HCEC 1CT (cell line): ENCODE results near the gene JPH4.
"Not testable (repeated sequence)": the region's sequence is repeated elsewhere in the genome, so short reads cannot be mapped to it uniquely, and the experiment has no call there.

Experiments used
- DNase-seq: peaks from one replicate; pipeline ENCODE4 v3.0.0-alpha.2; 2017

Gene JPH4

DNA sequence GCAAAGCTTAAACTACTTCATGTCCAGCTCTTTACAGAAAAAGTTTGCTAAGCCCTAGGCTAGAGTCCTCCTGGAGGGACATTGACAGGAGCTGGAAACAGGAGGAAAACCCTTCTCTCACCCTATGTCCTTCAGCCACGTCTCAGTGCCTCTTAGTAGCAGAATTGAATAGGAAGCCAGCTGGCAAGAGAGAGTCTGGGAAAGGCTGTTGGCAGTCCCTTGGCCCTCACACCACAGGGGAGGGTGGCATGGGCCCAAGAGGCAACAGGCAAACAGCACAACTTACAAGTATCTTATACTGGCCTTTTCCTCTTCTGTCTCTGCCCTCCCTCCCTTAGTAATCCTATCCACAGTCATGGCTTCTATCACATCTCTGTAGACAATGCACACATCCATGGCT lies 29.9 kb upstream of the JPH4 start:
- DNase-seq: no peak

DNA sequence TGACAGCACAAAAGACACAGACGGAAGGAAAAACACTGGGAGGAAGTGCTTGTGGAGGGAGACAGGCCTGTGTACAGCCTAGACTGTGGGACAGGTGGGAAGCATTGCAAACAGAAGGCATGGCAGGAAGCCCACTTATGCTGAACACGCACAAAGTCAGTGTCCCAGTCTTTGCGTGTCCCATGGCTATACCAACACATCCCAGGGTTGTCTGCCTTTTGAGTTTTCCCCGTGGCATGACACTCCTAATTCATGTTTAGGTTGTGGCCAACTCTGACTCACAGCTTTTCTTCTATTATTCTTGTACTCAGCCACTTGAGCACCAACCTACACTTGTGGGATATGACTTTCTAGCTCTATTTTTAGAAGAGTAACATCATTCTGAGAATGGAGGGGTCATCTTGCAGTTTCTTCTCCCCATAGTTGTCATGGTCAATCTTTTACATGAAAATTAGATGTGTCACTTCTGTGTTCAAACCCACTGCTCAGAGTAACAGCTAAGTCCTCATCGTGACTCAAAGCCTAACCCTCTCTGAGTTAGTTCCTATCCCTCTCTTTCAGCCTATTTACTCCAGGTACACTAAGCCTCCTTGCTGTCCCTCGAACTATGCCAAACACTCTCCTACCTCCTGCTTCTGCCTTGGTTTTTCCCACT lies 27.5 kb upstream of the JPH4 start:
- no peak for DNase-seq

DNA sequence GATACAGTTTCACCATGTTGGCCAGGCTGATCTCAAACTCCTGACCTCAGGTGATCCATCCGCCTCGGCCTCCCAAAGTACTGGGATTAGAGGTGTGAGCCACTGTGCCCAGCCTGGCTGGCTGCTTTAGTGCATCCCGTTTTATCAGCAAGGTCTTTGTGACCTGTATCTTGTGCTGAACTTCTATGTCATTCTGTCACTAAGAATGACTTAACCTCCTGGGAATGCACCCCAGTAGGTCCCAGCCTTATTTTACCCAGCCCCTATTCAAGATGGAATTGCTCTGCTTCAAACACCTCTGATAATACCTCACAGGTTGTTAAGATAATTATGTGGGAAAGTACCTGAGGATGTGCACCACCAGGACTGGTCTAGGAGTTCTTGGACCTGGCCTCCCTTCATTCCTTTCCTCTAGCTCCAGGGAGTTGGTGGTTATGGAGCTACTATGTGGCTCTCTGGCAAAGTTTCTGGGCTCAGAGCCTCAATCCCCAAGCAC lies 26.1 kb upstream of the JPH4 start:
- no peak for DNase-seq

DNA sequence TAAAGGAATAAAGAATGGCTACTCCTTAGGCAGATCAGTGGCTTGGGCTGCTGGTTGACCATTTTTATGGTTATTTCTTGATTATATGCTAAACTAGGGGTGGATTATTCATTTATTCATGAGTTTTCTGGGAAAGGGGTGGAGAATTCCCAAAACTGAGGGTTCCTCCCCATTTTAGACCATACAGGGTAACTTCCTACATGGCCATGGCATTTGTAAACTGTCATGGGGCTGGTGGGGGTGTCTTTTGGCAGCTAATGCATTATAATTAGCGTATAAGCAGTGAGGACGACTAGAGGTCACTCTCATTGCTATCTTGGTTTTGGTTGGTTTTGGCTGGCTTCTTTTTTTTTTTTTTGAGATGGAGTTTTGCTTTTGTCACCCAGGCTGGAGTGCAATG lies 25.6 kb upstream of the JPH4 start:
- DNase-seq: no peak

DNA sequence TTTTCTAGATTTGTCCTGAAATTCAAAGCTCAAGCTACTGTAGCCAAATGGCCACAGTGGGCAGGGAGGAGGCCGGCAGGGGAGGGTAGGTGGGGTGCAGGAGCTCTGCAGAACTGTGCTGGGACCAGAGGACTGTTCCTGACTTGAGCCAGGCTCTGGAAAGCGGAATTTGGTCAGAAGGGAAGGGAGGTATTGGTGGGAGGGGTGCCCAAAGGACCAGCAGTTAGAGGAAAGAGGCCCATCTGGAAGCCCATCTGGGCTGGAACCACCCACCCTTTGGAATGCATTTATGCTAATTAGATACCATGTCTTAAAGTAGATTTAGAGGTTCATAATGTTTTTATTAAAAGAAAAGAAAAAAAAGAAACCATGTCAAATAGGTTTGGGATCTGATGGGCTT lies 24.5 kb upstream of the JPH4 start:
- DNase-seq: no peak

DNA sequence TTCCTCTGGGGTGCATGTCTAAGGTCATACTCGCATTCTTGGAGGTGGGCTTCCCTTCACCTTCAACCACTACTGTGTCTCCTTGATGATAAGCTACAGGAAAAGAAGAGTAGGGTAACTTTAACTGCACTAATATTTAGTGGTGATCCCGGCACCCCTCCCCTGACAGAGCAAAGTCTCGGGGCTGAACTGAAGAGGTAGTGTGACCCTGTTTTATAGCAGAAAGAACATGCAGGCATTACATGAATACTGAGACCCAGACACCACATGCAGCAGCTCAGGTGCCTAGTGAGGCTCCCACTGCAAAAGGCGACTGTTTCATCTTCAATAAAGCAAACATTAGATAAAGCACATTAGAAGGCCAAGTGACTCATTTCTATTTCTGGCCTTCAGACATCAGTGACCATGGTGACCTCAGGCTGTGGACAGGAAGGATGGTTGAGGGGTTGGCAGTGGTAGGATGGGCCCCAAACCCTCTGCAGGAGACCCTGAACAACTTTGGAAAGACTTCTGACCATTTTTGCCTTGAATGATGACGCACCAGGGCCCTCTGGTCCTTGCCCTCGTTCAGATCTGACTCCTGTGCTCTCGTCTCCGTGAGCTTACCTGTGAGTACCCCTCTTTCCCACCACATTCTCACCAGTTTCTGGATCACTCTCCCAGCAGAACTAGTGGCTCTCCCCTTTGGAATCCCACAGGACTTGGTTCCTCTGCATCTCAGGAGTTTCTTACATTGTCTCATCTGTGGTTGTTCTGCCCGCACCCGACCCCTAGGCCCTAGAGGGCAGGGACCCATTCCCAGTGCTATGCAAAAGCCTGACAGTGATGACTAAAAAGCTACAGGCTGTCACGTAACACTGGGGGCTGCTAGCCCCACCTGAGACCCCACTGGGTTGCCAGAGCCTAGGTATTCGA lies 23.8 kb upstream of the JPH4 start:
- DNase-seq: no peak

DNA sequence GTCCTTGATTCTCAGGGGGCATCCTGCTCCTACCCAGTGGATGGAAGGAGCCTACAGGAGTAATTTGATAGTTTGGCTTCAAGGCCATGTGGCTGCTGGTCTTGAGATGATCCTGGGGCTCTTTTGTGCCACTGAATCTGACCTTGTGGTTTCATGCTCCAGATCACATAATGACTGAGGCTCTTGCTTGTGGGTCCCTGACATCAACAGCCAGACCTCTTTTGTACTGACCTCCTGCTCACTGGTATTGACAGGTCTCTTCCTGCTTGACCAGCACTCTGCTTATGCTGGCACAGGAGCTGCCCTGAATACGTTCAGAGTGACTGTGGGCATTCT lies 23.2 kb upstream of the JPH4 start:
- no peak for DNase-seq

DNA sequence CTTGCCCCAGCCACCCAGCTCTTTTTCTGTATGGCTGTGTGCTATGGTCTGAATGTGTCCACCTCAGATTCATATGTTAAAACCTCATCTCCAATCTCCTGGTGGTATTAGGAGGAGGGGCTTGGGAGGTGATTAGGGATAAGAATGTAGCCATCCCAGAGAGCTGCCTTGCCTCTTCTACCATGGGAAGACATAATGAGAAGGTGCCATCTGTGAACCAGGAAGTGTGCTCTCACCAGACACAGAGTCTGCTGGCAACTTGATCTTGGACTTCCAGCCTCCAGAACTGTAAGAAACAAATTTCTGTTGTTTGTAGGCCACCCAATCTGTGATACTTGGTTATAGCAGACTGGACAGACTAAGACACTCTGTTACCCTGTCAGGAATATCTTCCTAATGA lies 22.8 kb upstream of the JPH4 start:
- no peak for DNase-seq

DNA sequence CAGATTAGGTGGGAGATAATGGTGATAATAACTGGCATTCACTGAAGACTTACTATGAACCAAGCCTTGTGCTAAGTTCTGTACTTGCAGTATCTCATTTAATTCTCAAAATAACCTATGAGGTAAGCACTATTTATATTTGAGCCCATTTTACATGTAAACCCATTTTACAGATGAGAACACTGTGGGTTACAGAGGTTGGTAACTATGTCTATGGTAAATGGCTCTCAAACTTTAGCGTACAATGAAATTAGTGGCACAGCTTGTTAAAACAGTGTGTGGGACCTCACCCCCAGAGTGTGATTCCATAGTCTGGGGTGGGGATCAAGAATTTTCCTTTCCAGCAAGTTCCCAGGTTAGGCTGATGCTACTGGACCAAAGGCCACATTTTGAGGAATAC lies 22.2 kb upstream of the JPH4 start:
- no peak for DNase-seq

DNA sequence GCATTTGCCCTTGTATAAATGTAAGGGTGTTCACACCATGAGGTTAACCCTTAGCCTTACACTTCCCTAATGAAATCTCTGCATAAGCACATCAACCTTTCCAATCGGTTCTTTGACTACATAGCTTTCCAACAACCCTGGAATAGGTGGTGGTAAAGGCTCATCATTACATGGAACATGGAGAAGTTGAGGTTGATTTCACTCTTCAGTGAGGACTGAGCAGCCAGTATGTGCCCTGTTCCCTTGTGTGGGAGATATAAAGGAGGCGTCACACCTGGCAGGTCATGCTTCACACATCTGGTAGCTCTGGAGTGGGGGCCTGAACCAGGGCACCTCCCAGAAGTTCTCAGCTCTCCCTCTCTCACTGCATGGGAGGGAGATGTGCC lies 21.7 kb upstream of the JPH4 start:
- DNase-seq: no peak

DNA sequence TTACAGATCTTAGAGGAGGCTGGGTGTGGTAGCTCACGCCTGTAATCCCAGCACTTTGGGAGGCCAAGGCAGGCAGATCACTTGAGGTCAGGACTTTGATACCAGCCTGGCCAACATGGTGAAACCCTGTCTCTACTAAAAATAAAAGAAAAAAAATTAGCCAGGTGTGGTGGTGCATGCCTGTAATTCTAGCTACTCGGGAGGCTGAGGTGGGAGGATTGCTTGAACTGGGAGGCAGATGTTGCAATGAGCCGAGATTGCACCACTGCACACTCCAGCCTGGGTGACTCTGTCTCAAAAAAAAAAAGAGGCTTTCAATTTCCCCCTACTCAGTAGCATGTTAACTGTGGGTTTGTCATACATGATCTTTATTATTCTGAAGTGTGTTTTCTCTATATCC lies 15.6 kb upstream of the JPH4 start:
- DNase-seq: not testable (repeated sequence)

DNA sequence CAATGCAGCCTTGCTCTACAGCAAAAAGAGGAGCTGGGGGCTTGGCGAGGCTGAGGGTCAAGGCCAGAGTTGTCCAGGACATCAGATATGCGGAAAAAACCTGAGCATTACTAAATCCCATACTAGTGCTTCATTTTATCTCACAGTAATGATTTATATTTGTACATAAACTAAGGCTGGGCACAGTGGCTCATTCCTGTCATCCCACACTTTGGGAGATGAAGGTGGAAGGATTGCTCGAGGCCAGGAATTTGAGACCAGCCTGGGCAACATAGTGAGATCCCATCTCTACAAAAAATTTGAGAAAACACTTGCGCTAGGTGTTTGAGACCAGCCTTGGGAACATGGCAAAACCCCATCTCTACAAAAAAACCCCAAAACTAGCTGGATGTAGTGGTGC lies 11.6 kb upstream of the JPH4 start:
- DNase-seq: no peak

DNA sequence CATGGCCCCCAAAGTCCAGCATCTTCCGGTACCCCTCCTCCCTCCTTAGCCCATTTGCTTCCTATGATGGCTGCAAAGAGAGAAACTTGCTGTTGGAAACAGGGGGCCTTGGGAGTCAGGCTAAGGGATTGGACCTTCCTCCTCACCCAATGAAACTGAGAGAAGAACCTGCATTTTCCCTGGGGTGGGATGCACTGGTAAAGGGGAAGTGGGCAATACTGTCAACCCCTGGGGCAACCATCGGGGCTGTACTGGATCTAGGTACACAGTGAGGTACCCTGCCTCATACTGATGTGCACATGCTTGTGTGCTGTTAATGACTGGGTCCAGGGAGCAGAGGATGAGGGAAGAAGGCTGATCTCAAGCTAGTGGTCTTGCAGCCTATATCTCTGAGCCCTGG lies 11.0 kb upstream of the JPH4 start:
- DNase-seq: no peak

DNA sequence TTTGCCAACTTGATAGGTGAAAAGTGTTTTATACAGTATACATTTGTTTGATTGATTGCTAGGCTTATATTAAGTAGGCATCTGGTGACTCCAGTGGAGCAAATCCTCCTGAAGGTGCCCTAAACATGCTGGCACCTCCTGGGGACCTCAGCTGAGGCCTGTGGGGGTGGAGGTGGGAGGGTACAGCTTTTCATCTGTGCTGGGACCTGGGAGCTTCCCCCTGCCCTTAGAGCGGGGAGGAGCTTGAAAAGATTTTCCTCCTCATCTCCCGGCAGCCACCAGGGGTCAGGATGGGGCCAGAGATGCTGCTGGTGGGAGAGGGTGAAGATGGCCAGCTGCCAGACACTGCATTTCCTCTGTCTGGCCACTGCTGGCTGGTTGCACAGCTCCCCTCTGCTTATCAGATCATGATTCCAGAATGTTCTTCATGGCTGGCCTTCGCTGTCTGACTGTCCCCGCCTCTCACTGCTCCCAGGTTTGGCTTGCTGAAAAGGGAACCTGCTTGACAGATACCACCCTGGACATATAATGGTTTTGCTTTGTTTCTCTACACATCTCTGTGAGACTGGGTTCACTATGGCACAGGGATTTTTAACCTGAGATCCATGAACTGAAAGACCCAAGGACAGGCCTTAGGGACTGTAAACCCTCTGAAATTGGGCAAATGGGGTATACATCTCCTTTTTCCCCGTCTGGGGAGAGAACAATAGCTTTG lies 10.5 kb upstream of the JPH4 start:
- DNase-seq: peak; percentile 75

DNA sequence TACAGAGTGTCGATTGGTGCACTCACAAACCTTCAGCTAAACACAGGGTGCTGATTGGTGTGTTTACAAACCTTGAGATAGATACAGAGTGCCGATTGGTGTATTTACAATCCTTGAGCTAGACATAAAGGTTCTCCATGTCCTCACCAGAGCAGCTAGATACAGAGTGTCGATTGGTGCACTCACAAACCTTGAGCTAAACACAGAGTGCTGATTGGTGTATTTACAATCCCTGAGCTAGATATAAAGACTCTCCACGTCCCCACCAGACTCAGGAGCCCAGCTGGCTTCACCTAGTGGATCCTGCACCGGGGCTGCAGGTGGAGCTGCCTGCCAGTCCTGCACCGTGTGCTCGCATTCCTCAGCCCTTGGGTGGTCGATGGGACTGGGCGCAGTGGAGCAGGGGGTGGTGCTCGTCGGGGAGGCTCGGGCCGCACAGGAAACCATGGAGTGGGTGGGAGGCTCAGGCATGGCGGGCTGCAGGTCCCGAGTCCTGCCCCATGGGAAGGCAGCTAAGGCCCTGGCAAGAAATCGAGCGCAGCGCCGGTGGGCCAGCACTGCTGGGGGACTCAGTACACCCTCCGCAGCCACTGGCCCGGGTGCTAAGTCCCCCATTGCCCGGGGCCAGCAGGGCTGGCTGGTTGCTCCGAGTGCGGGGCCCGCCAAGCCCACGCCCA lies 6.1 kb upstream of the JPH4 start:
- DNase-seq: not testable (repeated sequence)

DNA sequence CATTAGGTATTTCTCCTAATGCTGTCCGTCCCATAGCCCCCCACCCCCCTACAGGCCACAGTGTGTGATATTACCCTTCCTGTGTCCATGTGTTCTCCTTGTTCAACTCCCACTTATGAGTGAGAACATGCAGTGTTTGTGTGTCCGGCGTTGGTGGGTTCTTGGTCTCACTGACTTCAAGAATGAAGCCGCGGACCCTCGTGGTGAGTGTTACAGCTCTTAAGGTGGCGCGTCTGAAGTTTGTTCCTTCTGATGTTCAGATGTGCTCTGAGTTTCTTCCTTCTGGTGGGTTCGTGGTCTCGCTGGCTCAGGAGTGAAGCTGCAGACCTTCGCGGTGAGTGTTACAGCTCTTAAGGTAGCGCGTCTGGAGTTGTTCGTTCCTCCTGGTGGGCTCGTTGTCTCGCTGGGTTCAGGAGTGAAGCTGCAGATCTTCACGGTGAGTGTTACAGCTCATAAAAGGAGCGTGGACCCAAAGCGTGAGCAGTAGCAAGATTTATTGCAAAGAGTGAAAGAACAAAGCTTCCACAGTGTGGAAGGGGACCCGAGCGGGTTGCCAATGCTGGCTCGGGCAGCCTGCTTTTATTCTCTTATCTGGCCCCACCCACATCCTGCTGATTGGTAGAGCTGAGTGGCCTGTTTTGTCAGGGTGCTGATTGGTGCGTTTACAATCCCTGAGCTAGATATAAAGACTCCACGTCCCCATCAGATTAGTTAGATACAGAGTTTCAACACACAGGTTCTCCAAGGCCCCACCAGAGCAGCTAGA lies 5.4 kb upstream of the JPH4 start:
- not testable (repeated sequence) for DNase-seq

DNA sequence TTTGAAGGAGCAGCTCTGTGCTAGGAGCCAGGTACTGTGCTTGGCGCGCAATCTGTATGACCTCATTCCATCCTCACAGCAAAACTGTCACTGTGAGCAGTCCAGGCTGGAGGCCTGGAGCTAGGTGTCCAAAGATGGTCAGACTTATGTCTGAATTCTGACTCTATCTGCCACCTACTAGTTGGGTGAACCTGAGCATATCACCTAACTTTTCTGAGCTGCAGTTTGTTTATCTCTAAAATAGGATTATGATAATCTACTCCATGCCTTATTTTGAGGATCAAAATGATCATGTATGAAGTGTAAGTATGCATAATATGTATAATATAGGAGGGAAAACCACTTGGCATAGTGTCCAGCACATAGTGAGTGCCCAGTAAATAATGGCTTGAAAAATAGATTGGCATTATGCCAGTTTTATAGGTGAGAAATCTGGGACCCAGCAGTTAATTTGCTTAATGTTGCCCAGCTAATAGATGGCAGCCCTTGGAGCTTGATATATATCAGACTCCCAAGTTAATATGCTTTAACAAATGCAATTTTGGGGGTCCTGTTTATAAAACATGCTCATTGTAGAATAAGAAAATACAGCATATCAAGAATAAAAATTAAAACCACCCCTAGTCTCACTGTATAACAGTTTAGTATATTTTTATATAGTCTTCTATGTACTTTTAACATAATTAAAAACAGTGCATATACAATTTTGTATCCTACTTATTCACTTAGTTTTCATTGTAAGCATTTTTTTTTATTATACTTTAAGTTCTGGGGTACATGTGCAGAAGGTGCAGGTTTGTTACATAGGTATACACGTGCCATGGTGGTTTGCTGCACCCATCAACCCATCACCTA lies 4.5 kb upstream of the JPH4 start:
- no peak for DNase-seq

DNA sequence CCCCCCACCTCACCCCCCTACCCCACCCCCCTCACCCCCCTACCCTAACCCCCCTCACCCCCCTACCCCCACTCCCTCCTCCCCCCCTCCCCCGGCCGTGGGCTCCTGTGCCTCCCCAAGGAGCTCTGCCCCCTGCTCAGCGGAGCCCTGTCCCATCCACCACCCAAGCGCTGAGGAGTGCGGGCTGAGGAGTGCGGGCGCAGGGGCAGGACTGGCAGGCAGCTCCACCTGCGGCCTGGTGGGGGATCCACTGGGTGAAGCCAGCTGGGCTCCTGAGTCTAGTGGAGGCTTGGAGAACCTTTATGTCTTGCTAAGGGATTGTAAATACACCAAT lies 2.3 kb upstream of the JPH4 start:
- DNase-seq: no peak

DNA sequence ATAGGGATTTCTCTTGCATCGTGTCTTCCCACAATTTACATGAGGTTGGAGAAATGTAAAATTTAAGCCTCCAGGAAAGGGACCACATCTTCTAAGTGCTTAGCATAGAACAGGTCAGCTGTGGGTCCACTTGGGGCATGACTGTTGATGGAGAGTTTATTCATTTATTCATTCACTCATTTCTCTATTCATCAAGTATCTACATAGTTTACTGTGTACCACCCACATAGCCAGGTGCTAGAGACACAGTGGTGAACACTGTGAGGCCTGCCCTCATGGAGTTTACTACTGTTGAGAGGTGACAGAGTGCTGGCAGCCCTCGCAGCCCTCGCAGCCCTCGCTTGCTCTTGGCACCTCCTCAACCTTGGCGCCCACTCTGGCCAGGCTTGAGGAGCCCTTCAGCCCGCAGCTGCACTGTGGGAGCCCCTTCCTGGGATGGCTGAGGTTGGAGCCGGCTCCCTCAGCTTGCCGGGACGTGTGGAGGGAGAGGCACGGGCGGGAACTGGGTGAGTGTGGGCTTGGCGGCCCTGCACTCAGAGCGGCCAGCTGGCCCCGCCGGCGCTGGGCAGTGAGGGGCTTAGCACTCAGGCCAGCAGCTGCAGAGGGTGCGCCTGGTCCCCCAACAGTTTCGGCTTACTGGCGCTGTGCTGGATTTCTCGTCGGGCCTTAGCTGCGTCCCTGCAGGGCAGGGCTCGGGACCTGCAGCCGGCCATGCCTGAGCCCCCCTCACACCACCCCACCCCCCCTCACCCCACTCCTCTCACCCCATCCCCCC lies 1.7 kb upstream of the JPH4 start:
- no peak for DNase-seq

DNA sequence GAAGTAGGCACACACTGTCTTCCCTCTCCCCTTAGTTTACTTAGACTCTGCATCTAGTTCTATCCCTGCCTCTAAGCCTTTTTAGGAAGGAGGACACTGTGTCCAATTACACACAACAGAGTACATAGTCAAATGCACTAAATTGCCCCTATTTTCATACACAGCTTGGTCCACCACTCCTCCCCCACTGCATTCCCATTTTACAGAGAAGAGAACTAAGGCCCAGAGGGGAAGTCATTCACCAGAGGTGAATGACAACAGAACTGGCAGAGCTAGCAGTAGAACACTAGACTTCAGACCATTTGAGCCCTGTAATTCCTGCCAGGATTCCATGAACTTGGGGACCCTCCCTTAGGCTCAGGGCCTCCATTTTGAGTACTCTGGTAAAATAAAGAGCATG lies 1.1 kb upstream of the JPH4 start:
- no peak for DNase-seq

DNA sequence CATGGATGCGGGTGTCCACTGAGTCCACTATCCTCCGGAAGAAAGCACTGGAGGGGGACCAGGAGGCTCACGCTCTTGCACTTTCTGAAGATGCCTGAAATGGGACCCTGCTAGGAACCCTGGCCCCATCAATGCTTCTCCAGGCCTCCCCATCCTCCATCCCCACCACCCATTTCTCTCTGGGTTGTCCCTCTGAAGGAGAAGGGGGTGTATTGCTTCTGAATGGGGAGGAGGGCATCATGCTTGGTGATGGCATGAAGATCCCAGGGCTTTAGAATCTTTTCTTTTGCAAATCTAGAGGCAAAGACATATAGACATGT lies 681 bp upstream of the JPH4 start:
- no peak for DNase-seq
